ENCODE results near the gene ADAM33. TPM values are rescaled to one million over a fixed set of nuclear protein-coding genes. Genes with fewer than 3 reads are reported as not detected.

ADAM33 gene
- total and polyA plus RNA-seq, 4 donors: 0.11 to 1.2 (median 0.60) TPM

DNA sequence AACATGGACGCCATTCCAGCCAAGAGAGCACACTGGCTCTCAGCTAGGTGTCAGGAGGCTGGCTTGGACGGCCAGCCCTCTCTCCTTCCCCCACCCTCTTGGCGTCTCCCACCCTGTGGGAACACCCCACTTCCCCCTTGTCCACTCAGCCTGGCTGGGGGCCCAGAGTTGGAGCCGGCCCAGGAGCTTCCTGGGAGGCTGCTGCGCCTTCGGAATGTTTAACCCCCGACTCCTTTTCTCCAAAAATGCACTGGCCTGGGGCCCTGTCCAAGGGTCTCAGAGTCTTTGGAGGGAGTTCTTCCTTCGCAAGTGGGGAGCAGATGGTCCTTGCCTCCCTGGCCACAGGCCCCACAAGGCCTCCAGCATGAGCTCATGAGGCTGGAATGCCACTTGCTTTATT, 4.1 kb downstream of the ADAM33 start:
- peaks cover 0 to 11% (median 7%) of the 10 kb centered on the region in 4 donors for H3K4me1 ChIP-seq (ENCODE audit: control insufficient read depth in 4 of 4, insufficient read depth in 4 of 4, low read length in 3 of 4)
- DNase-seq (ENCODE audit: low spot score): no peak
- H3K27ac ChIP-seq (ENCODE audit: low read depth in 1 of 2, low read length in 2 of 2): no peak overlapping the region
- no peaks in the 10 kb centered on the region for H3K9me3 ChIP-seq (ENCODE audit: control insufficient read depth in 4 of 4, low read length in 3 of 4)
- no peak overlapping the region for H3K4me3 ChIP-seq (ENCODE audit: low read depth in 1 of 3, low read length in 3 of 3)
- WGBS: 71% methylated on average over 8 of the region's 8 CpGs
- H3K9ac ChIP-seq (ENCODE audit: low read depth in 1 of 2, low read length in 2 of 2): no peak overlapping the region
- TF ChIP-seq RAD21 (IDR thresholded peaks at IDR 0.05) (no peak), JUND (IDR thresholded peaks at IDR 0.05) (no peak)
- TF ChIP-seq, protein P1, sequence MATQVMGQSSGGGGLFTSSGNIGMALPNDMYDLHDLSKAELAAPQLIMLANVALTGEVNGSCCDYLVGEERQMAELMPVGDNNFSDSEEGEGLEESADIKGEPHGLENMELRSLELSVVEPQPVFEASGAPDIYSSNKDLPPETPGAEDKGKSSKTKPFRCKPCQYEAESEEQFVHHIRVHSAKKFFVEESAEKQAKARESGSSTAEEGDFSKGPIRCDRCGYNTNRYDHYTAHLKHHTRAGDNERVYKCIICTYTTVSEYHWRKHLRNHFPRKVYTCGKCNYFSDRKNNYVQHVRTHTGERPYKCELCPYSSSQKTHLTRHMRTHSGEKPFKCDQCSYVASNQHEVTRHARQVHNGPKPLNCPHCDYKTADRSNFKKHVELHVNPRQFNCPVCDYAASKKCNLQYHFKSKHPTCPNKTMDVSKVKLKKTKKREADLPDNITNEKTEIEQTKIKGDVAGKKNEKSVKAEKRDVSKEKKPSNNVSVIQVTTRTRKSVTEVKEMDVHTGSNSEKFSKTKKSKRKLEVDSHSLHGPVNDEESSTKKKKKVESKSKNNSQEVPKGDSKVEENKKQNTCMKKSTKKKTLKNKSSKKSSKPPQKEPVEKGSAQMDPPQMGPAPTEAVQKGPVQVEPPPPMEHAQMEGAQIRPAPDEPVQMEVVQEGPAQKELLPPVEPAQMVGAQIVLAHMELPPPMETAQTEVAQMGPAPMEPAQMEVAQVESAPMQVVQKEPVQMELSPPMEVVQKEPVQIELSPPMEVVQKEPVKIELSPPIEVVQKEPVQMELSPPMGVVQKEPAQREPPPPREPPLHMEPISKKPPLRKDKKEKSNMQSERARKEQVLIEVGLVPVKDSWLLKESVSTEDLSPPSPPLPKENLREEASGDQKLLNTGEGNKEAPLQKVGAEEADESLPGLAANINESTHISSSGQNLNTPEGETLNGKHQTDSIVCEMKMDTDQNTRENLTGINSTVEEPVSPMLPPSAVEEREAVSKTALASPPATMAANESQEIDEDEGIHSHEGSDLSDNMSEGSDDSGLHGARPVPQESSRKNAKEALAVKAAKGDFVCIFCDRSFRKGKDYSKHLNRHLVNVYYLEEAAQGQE (IDR thresholded peaks at IDR 0.05): no peak
- H3K36me3 ChIP-seq (ENCODE audit: control insufficient read depth in 4 of 4, insufficient read depth in 3 of 4, low read depth in 1 of 4, low read length in 3 of 4): no peaks in the 10 kb centered on the region
- peaks cover 2 to 12% (median 10%) of the 10 kb centered on the region in 4 donors for H3K27me3 ChIP-seq (ENCODE audit: control insufficient read depth in 4 of 4, insufficient read depth in 4 of 4, low read length in 3 of 4)

DNA sequence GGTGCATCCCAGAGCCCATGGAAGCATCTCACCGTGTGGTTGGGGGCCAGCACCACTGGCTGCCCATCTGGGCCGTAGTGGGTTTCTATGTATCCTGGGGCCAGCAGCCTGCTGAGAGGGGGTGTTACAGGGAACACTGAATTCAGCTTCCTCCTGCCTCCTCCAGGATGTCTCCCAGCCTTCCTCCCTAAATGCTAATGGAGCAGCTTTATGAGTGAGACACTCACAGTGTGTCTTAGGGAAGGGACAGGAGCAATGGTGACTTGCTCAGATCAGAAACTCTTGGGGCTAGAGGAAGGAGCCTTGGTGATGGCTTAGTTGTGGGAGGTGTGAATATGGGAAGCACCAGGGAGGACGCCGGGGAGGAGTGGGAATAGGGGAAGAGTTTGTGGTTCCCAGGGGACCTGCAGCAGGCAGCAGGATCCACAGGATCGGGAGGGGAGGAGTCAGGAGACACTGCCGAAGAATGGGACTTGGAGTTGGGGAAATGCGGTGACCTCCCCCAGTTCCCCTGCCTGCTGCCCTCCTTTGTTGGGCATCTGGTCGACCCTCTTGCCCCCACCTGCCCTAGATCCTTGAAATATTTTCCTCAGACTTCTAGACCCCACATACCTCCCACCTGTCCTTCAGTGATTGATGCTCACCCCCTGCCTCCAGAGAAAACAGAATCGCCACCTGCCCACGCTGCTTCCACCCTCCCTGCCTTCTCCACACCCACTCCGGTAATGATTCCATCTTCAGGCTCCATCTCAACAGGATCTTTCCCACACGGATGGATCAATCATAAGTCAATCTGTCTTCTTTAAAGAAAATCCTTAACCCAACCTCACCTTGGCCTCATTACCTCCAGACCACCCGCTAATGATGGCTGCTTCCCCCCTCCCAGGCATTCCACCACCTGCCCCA, 6.6 kb downstream of the ADAM33 start:
- TF ChIP-seq GABPA (IDR thresholded peaks at IDR 0.05 in 1 of 2, conservative IDR thresholded peaks at IDR 0.05 in 1 of 2): no peak
- TF ChIP-seq, protein P2, sequence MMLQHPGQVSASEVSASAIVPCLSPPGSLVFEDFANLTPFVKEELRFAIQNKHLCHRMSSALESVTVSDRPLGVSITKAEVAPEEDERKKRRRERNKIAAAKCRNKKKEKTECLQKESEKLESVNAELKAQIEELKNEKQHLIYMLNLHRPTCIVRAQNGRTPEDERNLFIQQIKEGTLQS (IDR thresholded peaks at IDR 0.05): no peak
- TF ChIP-seq RXRA (IDR thresholded peaks at IDR 0.05): no peak
- TF ChIP-seq NR2F2 (IDR thresholded peaks at IDR 0.05): no peak
- TF ChIP-seq, protein P3, sequence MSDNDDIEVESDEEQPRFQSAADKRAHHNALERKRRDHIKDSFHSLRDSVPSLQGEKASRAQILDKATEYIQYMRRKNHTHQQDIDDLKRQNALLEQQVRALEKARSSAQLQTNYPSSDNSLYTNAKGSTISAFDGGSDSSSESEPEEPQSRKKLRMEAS (IDR thresholded peaks at IDR 0.05): no peak
- Histone ChIP-seq H3K27me3 (ENCODE audit: control insufficient read depth in 4 of 4, insufficient read depth in 4 of 4, low read length in 3 of 4) (peaks cover 4 to 10% (median 6%) of the 10 kb centered on the region in 4 donors), H3K4me1 (ENCODE audit: control insufficient read depth in 4 of 4, insufficient read depth in 4 of 4, low read length in 3 of 4) (peaks cover 0 to 10% (median 3%) of the 10 kb centered on the region in 4 donors), H3K36me3 (ENCODE audit: control insufficient read depth in 4 of 4, insufficient read depth in 3 of 4, low read depth in 1 of 4, low read length in 3 of 4) (no peaks in the 10 kb centered on the region), H3K4me3 (ENCODE audit: low read depth in 1 of 3, low read length in 3 of 3) (no peak overlapping the region), H3K9me3 (ENCODE audit: control insufficient read depth in 4 of 4, low read length in 3 of 4) (no peaks in the 10 kb centered on the region), H3K27ac (ENCODE audit: low read depth in 1 of 2, low read length in 2 of 2) (no peak overlapping the region), H3K9ac (ENCODE audit: low read depth in 1 of 2, low read length in 2 of 2) (no peak overlapping the region)
- 43% methylated on average over 13 of the region's 13 CpGs for WGBS
- no peak for DNase-seq (ENCODE audit: low spot score)

DNA sequence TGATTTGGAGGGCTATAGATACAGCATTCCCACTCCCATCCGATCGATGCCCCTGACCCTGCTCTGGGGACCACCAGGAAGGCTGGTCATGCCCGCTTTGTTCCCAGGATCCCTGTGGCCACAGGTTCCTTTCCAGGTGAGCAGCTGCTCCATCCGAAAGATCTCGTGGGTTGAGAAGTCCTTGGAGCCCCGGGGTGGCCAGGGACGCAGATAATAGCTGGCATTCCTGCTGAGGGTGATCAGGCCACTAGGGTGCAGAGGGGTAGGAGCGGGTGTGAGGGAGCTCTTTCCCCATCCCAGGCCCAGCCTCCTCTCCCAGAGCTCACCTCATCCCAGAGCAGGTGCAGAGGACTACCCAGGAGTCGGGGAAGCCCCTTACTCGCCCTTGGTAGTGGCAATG, 7.4 kb downstream of the ADAM33 start:
- Histone ChIP-seq H3K4me1 (ENCODE audit: control insufficient read depth in 4 of 4, insufficient read depth in 4 of 4, low read length in 3 of 4) (peaks cover 0 to 10% (median 3%) of the 10 kb centered on the region in 4 donors), H3K4me3 (ENCODE audit: low read depth in 1 of 3, low read length in 3 of 3) (no peak overlapping the region), H3K27me3 (ENCODE audit: control insufficient read depth in 4 of 4, insufficient read depth in 4 of 4, low read length in 3 of 4) (peaks cover 4 to 10% (median 6%) of the 10 kb centered on the region in 4 donors), H3K27ac (ENCODE audit: low read depth in 1 of 2, low read length in 2 of 2) (no peak overlapping the region), H3K9me3 (ENCODE audit: control insufficient read depth in 4 of 4, low read length in 3 of 4) (no peaks in the 10 kb centered on the region), H3K36me3 (ENCODE audit: control insufficient read depth in 4 of 4, insufficient read depth in 3 of 4, low read depth in 1 of 4, low read length in 3 of 4) (no peaks in the 10 kb centered on the region), H3K9ac (ENCODE audit: low read depth in 1 of 2, low read length in 2 of 2) (no peak overlapping the region)
- DNase-seq (ENCODE audit: low spot score): no peak
- 64% methylated on average over 10 of the region's 10 CpGs for WGBS
- no peak for TF ChIP-seq HNF4A (conservative IDR thresholded peaks at IDR 0.05)
- no peak for TF ChIP-seq NR2F2 (IDR thresholded peaks at IDR 0.05)
- TF ChIP-seq, protein P2 (IDR thresholded peaks at IDR 0.05): no peak
- TF ChIP-seq YY1 (IDR thresholded peaks at IDR 0.05): no peak
- TF ChIP-seq EGR1 (IDR thresholded peaks at IDR 0.05; ENCODE audit: low read depth in 2 of 2): no peak
- TF ChIP-seq JUND (IDR thresholded peaks at IDR 0.05): no peak
- no peak for TF ChIP-seq GABPA (IDR thresholded peaks at IDR 0.05 in 1 of 2, conservative IDR thresholded peaks at IDR 0.05 in 1 of 2)
- TF ChIP-seq RXRA (IDR thresholded peaks at IDR 0.05): no peak
- no peak for TF ChIP-seq RAD21 (IDR thresholded peaks at IDR 0.05)
- no peak for TF ChIP-seq TAF1 (conservative IDR thresholded peaks at IDR 0.05)
- TF ChIP-seq, protein P4, sequence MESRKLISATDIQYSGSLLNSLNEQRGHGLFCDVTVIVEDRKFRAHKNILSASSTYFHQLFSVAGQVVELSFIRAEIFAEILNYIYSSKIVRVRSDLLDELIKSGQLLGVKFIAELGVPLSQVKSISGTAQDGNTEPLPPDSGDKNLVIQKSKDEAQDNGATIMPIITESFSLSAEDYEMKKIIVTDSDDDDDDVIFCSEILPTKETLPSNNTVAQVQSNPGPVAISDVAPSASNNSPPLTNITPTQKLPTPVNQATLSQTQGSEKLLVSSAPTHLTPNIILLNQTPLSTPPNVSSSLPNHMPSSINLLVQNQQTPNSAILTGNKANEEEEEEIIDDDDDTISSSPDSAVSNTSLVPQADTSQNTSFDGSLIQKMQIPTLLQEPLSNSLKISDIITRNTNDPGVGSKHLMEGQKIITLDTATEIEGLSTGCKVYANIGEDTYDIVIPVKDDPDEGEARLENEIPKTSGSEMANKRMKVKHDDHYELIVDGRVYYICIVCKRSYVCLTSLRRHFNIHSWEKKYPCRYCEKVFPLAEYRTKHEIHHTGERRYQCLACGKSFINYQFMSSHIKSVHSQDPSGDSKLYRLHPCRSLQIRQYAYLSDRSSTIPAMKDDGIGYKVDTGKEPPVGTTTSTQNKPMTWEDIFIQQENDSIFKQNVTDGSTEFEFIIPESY (IDR thresholded peaks at IDR 0.05): no peak
- TF ChIP-seq, protein P5, sequence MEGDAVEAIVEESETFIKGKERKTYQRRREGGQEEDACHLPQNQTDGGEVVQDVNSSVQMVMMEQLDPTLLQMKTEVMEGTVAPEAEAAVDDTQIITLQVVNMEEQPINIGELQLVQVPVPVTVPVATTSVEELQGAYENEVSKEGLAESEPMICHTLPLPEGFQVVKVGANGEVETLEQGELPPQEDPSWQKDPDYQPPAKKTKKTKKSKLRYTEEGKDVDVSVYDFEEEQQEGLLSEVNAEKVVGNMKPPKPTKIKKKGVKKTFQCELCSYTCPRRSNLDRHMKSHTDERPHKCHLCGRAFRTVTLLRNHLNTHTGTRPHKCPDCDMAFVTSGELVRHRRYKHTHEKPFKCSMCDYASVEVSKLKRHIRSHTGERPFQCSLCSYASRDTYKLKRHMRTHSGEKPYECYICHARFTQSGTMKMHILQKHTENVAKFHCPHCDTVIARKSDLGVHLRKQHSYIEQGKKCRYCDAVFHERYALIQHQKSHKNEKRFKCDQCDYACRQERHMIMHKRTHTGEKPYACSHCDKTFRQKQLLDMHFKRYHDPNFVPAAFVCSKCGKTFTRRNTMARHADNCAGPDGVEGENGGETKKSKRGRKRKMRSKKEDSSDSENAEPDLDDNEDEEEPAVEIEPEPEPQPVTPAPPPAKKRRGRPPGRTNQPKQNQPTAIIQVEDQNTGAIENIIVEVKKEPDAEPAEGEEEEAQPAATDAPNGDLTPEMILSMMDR (IDR thresholded peaks at IDR 0.05; ENCODE audit: low read depth, low read length, missing input control): no peak
- no peak for TF ChIP-seq SP1 (IDR thresholded peaks at IDR 0.05)
- TF ChIP-seq, protein P3 (IDR thresholded peaks at IDR 0.05): no peak
